Suprapubic skin (tissue), 4 donors: Measurements from ENCODE around the gene KIAA0930. TPM values are rescaled to one million over a fixed set of nuclear protein-coding genes. Genes with fewer than 3 reads are reported as not detected.

Experiments
- DNase-seq, 2 donors: peaks; one replicate each; pipeline ENCODE4 v3.0.0-alpha.2; 2019; ENCODE audit warnings: low spot score in 2 of 2
- H3K27ac ChIP-seq: fragments of 200-600 bp; sonication (generic); one replicate; pipeline ENCODE4 v1.5.1; 2019
- H3K27me3 ChIP-seq: fragments of 200-600 bp; sonication (generic); one replicate; pipeline ENCODE4 v1.5.1; 2019
- H3K36me3 ChIP-seq: fragments of 200-600 bp; sonication (generic); one replicate; pipeline ENCODE4 v1.5.1; 2019
- H3K4me1 ChIP-seq: fragments of 200-600 bp; sonication (generic); one replicate; pipeline ENCODE4 v1.5.1; 2019
- H3K4me3 ChIP-seq: fragments of 200-600 bp; sonication (generic); one replicate; pipeline ENCODE4 v1.5.1; 2019; ENCODE audit warnings: mild to moderate bottlenecking
- H3K9me3 ChIP-seq: fragments of 200-600 bp; sonication (generic); one replicate; pipeline ENCODE4 v1.5.1; 2019
- CTCF ChIP-seq, 2 donors: fragments of 200-600 bp in 1 of 2; fragments of 450-650 bp in 1 of 2; sonication (generic) in 1 of 2; IDR thresholded peaks; one replicate each; pipeline ENCODE4 v1.5.1; 2016 to 2019; ENCODE audit warnings: antibody characterized with exemption in 2 of 2, mild to moderate bottlenecking in 1 of 2, moderate library complexity in 1 of 2
- EP300 ChIP-seq: sonication (generic); formaldehyde crosslinking; IDR thresholded peaks from one replicate; pipeline ENCODE4 v1.6.1; 2017; ENCODE audit warnings: antibody characterized with exemption
- POLR2A ChIP-seq, 2 donors: fragments of 450-650 bp; IDR thresholded peaks; one replicate each; pipeline ENCODE4 v1.6.1; 2017; ENCODE audit warnings: antibody characterized with exemption in 2 of 2, mild to moderate bottlenecking in 2 of 2, moderate library complexity in 2 of 2
- POLR2AphosphoS5 ChIP-seq, 3 donors: sonication (generic); formaldehyde crosslinking; IDR thresholded peaks; one replicate each; pipeline ENCODE4 v1.6.1; 2017; ENCODE audit warnings: antibody characterized with exemption in 3 of 3
- WGBS: methylation state at CpG from one replicate; pipeline ENCODE4 v1.1.5; 2018; 5-methylcytosine and 5-hydroxymethylcytosine counted together
- total RNA-seq, 4 donors: library from RNA; depleted of rRNA; stranded (reverse); fragments of >200 nt; gene quantifications; one replicate each; pipeline ENCODE4 v1.1.0, GENCODE V29; 2016

KIAA0930 gene
- total RNA-seq, 4 donors from 2014 or later = 36.0 to 119 (median 74.4) TPM

GRCh38 chr22:45190202-45190872 lies 50.4 kb downstream of the KIAA0930 start:
- Histone ChIP-seq H3K4me3 (no peak overlapping the region), H3K9me3 (no peaks in the 10 kb centered on the region), H3K27me3 (no peaks in the 10 kb centered on the region), H3K4me1 (peaks cover 4% of the 10 kb centered on the region), H3K36me3 (peaks cover 24% of the 10 kb centered on the region), H3K27ac (no peak overlapping the region)
- TF ChIP-seq CTCF (IDR thresholded peaks at IDR 0.05) = no peak
- no peak for TF ChIP-seq POLR2A (IDR thresholded peaks at IDR 0.05)
- no peak for TF ChIP-seq EP300
- TF ChIP-seq POLR2AphosphoS5 (IDR thresholded peaks at IDR 0.05) = no peak
- peak in 1 of 2 donors; percentile 43 for DNase-seq
- 86% methylated on average over 4 of the region's 4 CpGs for WGBS

- Histone ChIP-seq H3K4me1 (peaks cover 4% of the 10 kb centered on the region), H3K27me3 (no peaks in the 10 kb centered on the region), H3K27ac (no peak overlapping the region), H3K36me3 (peaks cover 31% of the 10 kb centered on the region), H3K9me3 (no peaks in the 10 kb centered on the region), H3K4me3 (no peak overlapping the region)
- DNase-seq = peak in 1 of 2 donors; percentile 40
- TF ChIP-seq POLR2A (IDR thresholded peaks at IDR 0.05) (no peak), POLR2AphosphoS5 (IDR thresholded peaks at IDR 0.05) (no peak), EP300 (no peak), CTCF (IDR thresholded peaks at IDR 0.05) (no peak)
- 87% methylated on average over 16 of the region's 16 CpGs for WGBS
These were observed 51.9 kb downstream of the KIAA0930 start for GRCh38 chr22:45188779-45189178.

GRCh38 chr22:45187891-45188290 lies 52.8 kb downstream of the KIAA0930 start:
- Histone ChIP-seq H3K9me3 (no peaks in the 10 kb centered on the region), H3K27me3 (no peaks in the 10 kb centered on the region), H3K4me3 (no peak overlapping the region), H3K36me3 (peaks cover 38% of the 10 kb centered on the region), H3K27ac (no peak overlapping the region), H3K4me1 (peaks cover 4% of the 10 kb centered on the region)
- TF ChIP-seq POLR2A (IDR thresholded peaks at IDR 0.05) = no peak
- no peak for TF ChIP-seq EP300
- TF ChIP-seq POLR2AphosphoS5 (IDR thresholded peaks at IDR 0.05) = no peak
- TF ChIP-seq CTCF (IDR thresholded peaks at IDR 0.05) = no peak
- WGBS = 70% methylated on average over 4 of the region's 4 CpGs
- DNase-seq = no peak

GRCh38 chr22:45185718-45186514 lies 54.8 kb downstream of the KIAA0930 start:
- no peaks in the 10 kb centered on the region for H3K27me3 ChIP-seq
- H3K4me1 ChIP-seq = peaks cover 4% of the 10 kb centered on the region
- DNase-seq = peak in 1 of 2 donors; percentile 29
- no peak overlapping the region for H3K4me3 ChIP-seq
- TF ChIP-seq CTCF (IDR thresholded peaks at IDR 0.05) = no peak
- no peak for TF ChIP-seq POLR2A (IDR thresholded peaks at IDR 0.05)
- TF ChIP-seq EP300 = no peak
- TF ChIP-seq POLR2AphosphoS5 (IDR thresholded peaks at IDR 0.05) = no peak
- no peaks in the 10 kb centered on the region for H3K9me3 ChIP-seq
- no peak overlapping the region for H3K27ac ChIP-seq
- H3K36me3 ChIP-seq = peaks cover 51% of the 10 kb centered on the region
- 79% methylated on average over 16 of the region's 16 CpGs for WGBS

GRCh38 chr22:45183974-45184373 lies 56.7 kb downstream of the KIAA0930 start:
- 88% methylated on average over 13 of the region's 13 CpGs for WGBS
- no peaks in the 10 kb centered on the region for H3K27me3 ChIP-seq
- no peaks in the 10 kb centered on the region for H3K9me3 ChIP-seq
- peaks cover 4% of the 10 kb centered on the region for H3K4me1 ChIP-seq
- TF ChIP-seq EP300 = no peak
- no peak for TF ChIP-seq POLR2AphosphoS5 (IDR thresholded peaks at IDR 0.05)
- TF ChIP-seq POLR2A (IDR thresholded peaks at IDR 0.05) = no peak
- TF ChIP-seq CTCF (IDR thresholded peaks at IDR 0.05) = no peak
- peaks cover 55% of the 10 kb centered on the region for H3K36me3 ChIP-seq
- H3K27ac ChIP-seq = no peak overlapping the region
- peak in 1 of 2 donors; percentile 50 for DNase-seq
- no peak overlapping the region for H3K4me3 ChIP-seq
